Keratinocyte (primary cell): ENCODE measurements around the gene JPT1. TPM values are rescaled to one million over a fixed set of nuclear protein-coding genes. Genes with fewer than 3 reads are reported as not detected.
A peak's percentile ranks its signal among the peaks of the same experiment; 100 is the strongest.

Source experiments
- DNase-seq: peaks from one replicate; pipeline ENCODE4 v3.0.0-alpha.2; 2011; ENCODE audit warnings: low read depth, missing footprints, low spot score
- FAIRE-seq: peaks from 2 replicates; lab custom pipeline; 2011; peaks lifted over from hg19 to GRCh38; lab: Jason Lieb, UNC
- H2AFZ ChIP-seq: 2 replicates; pipeline ENCODE4 v1.6.0; 2012; ENCODE audit warnings: low read length, control low read depth, inconsistent platforms; ENCODE audit not compliant: control insufficient read depth
- H3K27ac ChIP-seq: 2 replicates; pipeline ENCODE4 v1.5.1; 2011; ENCODE audit warnings: low read length; ENCODE audit not compliant: control insufficient read depth, insufficient read depth
- H3K27me3 ChIP-seq: 3 replicates; pipeline ENCODE4 v1.6.0; 2011; ENCODE audit warnings: low read length; ENCODE audit not compliant: control insufficient read depth, insufficient read depth; ENCODE audit errors: extremely low read depth
- H3K36me3 ChIP-seq, 2 experiments: 2 replicates in 1 of 2; 3 replicates in 1 of 2; pipeline ENCODE4 v1.5.1; 2011; ENCODE audit warnings: low read length in 2 of 2, mild to moderate bottlenecking in 1 of 2; ENCODE audit not compliant: control insufficient read depth in 2 of 2, insufficient read depth in 2 of 2; ENCODE audit errors: extremely low read depth in 1 of 2
- H3K4me1 ChIP-seq: 3 replicates; pipeline ENCODE4 v1.5.1; 2011; ENCODE audit warnings: low read length; ENCODE audit not compliant: control insufficient read depth, insufficient read depth; ENCODE audit errors: extremely low read depth
- H3K4me2 ChIP-seq: 3 replicates; pipeline ENCODE4 v1.6.0; 2011; ENCODE audit warnings: low read depth, low read length; ENCODE audit not compliant: control insufficient read depth, insufficient read depth; ENCODE audit errors: extremely low read depth
- H3K4me3 ChIP-seq, 3 experiments: fragments of 200-600 bp in 1 of 3; sonication (generic) in 1 of 3; 2 replicates in 2 of 3; 3 replicates in 1 of 3; pipeline ENCODE4 v1.5.1; 2011 to 2016; ENCODE audit warnings: low read length in 3 of 3, mild to moderate bottlenecking in 3 of 3, control low read depth in 2 of 3, inconsistent platforms in 1 of 3, low read depth in 1 of 3, mixed read lengths in 1 of 3, mixed run types in 1 of 3, moderate library complexity in 1 of 3; ENCODE audit not compliant: control insufficient read depth in 2 of 3, insufficient read depth in 2 of 3; ENCODE audit errors: extremely low read depth in 1 of 3
- H3K79me2 ChIP-seq: 2 replicates; pipeline ENCODE4 v1.6.0; 2012; ENCODE audit warnings: low read length; ENCODE audit not compliant: control insufficient read depth, insufficient read depth
- H3K9ac ChIP-seq: 3 replicates; pipeline ENCODE4 v1.6.0; 2011; ENCODE audit warnings: low read length; ENCODE audit not compliant: control insufficient read depth, insufficient read depth; ENCODE audit errors: extremely low read depth
- H3K9me1 ChIP-seq: 3 replicates; pipeline ENCODE4 v1.6.0; 2011; ENCODE audit warnings: low read length; ENCODE audit not compliant: control insufficient read depth, insufficient read depth; ENCODE audit errors: extremely low read depth
- H3K9me3 ChIP-seq: 2 replicates; pipeline ENCODE4 v1.5.1; 2012; ENCODE audit warnings: low read depth, low read length; ENCODE audit not compliant: control insufficient read depth
- H4K20me1 ChIP-seq: 3 replicates; pipeline ENCODE4 v1.6.0; 2011; ENCODE audit warnings: low read length; ENCODE audit not compliant: control insufficient read depth, insufficient read depth; ENCODE audit errors: extremely low read depth
- EZH2 ChIP-seq: IDR thresholded peaks from one replicate; pipeline ENCODE4 v1.6.1; 2012; ENCODE audit warnings: inconsistent platforms, mild to moderate bottlenecking, low read length, moderate library complexity
- dilution Hi-C: fragments of 300-500 bp; cut with MboI; formaldehyde crosslinking; loops from one replicate; pipeline ENCODE4 v1.7.0; 2020; ENCODE audit warnings: low sequenced_read_pairs; ENCODE audit not compliant: extremely low pct_ligation_motif_present
- polyA plus RNA-seq, 5 experiments: library from polyadenylated mRNA; depleted of rRNA in 3 of 5; stranded (reverse) in 3 of 5; stranded (forward) in 1 of 5; unstranded in 1 of 5; fragments of >200 nt; gene quantifications; 1 replicate in 1 of 5; 2 replicates in 3 of 5; 3 replicates in 1 of 5; pipeline versions ENCODE4 v1.2.1 to v1.2.3, GENCODE V29; 2011 to 2012; ENCODE audit warnings: missing spikeins in 2 of 5, low read depth in 1 of 5, low replicate concordance in 1 of 5
- TF ChIP-seq, protein P1 (sequence below), 3 experiments: IDR thresholded peaks in 1 of 3; conservative IDR thresholded peaks in 1 of 3; optimal IDR thresholded peaks in 1 of 3; 2 replicates in 2 of 3; 3 replicates in 1 of 3; pipeline versions ENCODE3 to v1.5.1; 2011; ENCODE audit warnings: low read length in 3 of 3, mild to moderate bottlenecking in 3 of 3, moderate library complexity in 2 of 3, control low read depth in 1 of 3, inconsistent platforms in 1 of 3; ENCODE audit not compliant: insufficient read depth in 2 of 3; ENCODE audit errors: extremely low read depth in 1 of 3

The JPT1 gene
- polyA plus RNA-seq, 1 donor (not counting 4 experiments of a cell fraction or from before 2014, with no cell fraction given), result 142 TPM

- H3K4me1 ChIP-seq, result peaks cover 16% of the 10 kb centered on the region
- H3K9me3 ChIP-seq, result no peaks in the 10 kb centered on the region
- no peak for DNase-seq
- TF ChIP-seq, protein P1, sequence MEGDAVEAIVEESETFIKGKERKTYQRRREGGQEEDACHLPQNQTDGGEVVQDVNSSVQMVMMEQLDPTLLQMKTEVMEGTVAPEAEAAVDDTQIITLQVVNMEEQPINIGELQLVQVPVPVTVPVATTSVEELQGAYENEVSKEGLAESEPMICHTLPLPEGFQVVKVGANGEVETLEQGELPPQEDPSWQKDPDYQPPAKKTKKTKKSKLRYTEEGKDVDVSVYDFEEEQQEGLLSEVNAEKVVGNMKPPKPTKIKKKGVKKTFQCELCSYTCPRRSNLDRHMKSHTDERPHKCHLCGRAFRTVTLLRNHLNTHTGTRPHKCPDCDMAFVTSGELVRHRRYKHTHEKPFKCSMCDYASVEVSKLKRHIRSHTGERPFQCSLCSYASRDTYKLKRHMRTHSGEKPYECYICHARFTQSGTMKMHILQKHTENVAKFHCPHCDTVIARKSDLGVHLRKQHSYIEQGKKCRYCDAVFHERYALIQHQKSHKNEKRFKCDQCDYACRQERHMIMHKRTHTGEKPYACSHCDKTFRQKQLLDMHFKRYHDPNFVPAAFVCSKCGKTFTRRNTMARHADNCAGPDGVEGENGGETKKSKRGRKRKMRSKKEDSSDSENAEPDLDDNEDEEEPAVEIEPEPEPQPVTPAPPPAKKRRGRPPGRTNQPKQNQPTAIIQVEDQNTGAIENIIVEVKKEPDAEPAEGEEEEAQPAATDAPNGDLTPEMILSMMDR (optimal IDR thresholded peaks at IDR 0.05 in 1 of 3, IDR thresholded peaks at IDR 0.05 in 1 of 3, conservative IDR thresholded peaks at IDR 0.05 in 1 of 3; ENCODE audit: extremely low read depth in 1 of 3, insufficient read depth in 2 of 3, low read length in 3 of 3), result no peak
- TF ChIP-seq EZH2, result no peak
- H3K9ac ChIP-seq, result peak overlapping the region; percentile 86
- H3K27ac ChIP-seq, result peak overlapping the region; percentile 79
- H3K9me1 ChIP-seq, result no peaks in the 10 kb centered on the region
- no peaks in the 10 kb centered on the region for H3K27me3 ChIP-seq
- peaks cover 12 to 20% of the 10 kb centered on the region in 2 experiments for H3K36me3 ChIP-seq
- H3K4me3 ChIP-seq, result peak overlapping the region; percentile 61 to 81 (median 72)
- H3K4me2 ChIP-seq, result peak overlapping the region; percentile 77
- FAIRE-seq, result no peak
- H4K20me1 ChIP-seq, result no peaks in the 10 kb centered on the region
- H2AFZ ChIP-seq, result no peak overlapping the region
- H3K79me2 ChIP-seq, result peaks cover 7% of the 10 kb centered on the region
- dilution Hi-C loops, result no loop called here
Measured at GRCh38 chr17:75130059-75130631, 24.2 kb downstream of the JPT1 start.

DNA sequence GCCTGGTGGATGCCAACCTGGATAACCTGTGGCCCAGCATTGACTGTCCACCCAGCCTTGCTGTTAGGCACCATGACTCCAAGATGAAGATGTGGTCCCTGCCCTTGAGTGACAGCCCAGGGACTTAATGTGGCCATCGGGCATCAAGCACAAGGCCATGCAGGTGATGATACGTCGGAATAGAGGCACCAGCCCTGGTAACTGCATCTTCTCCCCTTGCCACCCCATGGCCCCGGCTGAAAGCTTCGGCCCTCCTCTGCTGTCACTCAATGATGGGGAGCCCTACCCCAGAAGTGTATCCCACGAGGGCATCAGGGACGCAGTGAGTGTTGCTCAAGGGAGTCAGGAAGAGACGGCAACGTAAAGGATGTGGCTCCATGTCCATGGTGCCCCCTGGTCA is 24.7 kb downstream of the JPT1 start:
- H4K20me1 ChIP-seq, result no peaks in the 10 kb centered on the region
- peaks cover 12 to 18% of the 10 kb centered on the region in 2 experiments for H3K36me3 ChIP-seq
- no peaks in the 10 kb centered on the region for H3K27me3 ChIP-seq
- H3K4me2 ChIP-seq, result no peak overlapping the region
- TF ChIP-seq EZH2, result no peak
- TF ChIP-seq, protein P1 (optimal IDR thresholded peaks at IDR 0.05 in 1 of 3, IDR thresholded peaks at IDR 0.05 in 1 of 3, conservative IDR thresholded peaks at IDR 0.05 in 1 of 3; ENCODE audit: extremely low read depth in 1 of 3, insufficient read depth in 2 of 3, low read length in 3 of 3), result no peak
- dilution Hi-C loops, result no loop called here
- peaks cover 7% of the 10 kb centered on the region for H3K79me2 ChIP-seq
- no peak overlapping the region for H2AFZ ChIP-seq
- FAIRE-seq (no peak), DNase-seq (no peak)
- peaks cover 22% of the 10 kb centered on the region for H3K4me1 ChIP-seq
- H3K9ac ChIP-seq, result no peak overlapping the region
- H3K27ac ChIP-seq, result no peak overlapping the region
- no peaks in the 10 kb centered on the region for H3K9me1 ChIP-seq
- H3K9me3 ChIP-seq, result no peaks in the 10 kb centered on the region
- no peak overlapping the region for H3K4me3 ChIP-seq
